H1 (cell line): Measurements from ENCODE around the gene LUZP1. TPM values are rescaled to one million over a fixed set of nuclear protein-coding genes. Genes with fewer than 3 reads are reported as not detected.

ENCODE experiments used
- CTCF ChIA-PET: fragments of 300-600 bp; sonication (Branson Sonifier 250); formaldehyde crosslinking; loops from one replicate; lab custom pipeline; 2021; ENCODE audit not compliant: partially characterized antibody; lab: Charles Lee
- POLR2A ChIA-PET: fragments of 300-600 bp; sonication (Branson Sonifier 250); formaldehyde crosslinking; loops from one replicate; lab custom pipeline; 2021; ENCODE audit warnings: inconsistent platforms; ENCODE audit not compliant: partially characterized antibody; lab: Charles Lee
- DNase-seq, 2 experiments: peaks; one replicate each; pipeline versions ENCODE4 v3.0.0 to v3.0.0-alpha.2; 2010 to 2022; ENCODE audit warnings: low spot score in 2 of 2, low read depth in 1 of 2, mixed read lengths in 1 of 2
- FAIRE-seq: peaks from 2 replicates; lab custom pipeline; 2011; peaks lifted over from hg19 to GRCh38; lab: Jason Lieb, UNC
- H2AFZ ChIP-seq: 2 replicates; pipeline ENCODE4 v1.8.1; 2012; ENCODE audit warnings: low read length, inconsistent platforms
- H2AK5ac ChIP-seq: 2 replicates; pipeline ENCODE4 v1.6.1; 2013; ENCODE audit warnings: low read depth, low read length
- H2BK120ac ChIP-seq: replicated peaks from 2 replicates; pipeline ENCODE3; 2013; ENCODE audit warnings: low read depth, low read length, inconsistent platforms
- H2BK12ac ChIP-seq: 2 replicates; pipeline ENCODE4 v1.6.1; 2013; ENCODE audit warnings: low read depth, low read length
- H2BK15ac ChIP-seq: 2 replicates; pipeline ENCODE4 v1.6.1; 2013; ENCODE audit warnings: low read length
- H2BK20ac ChIP-seq: 2 replicates; pipeline ENCODE4 v1.6.1; 2013; ENCODE audit warnings: low read length
- H2BK5ac ChIP-seq: 2 replicates; pipeline ENCODE4 v1.6.1; 2013; ENCODE audit warnings: low read depth, low read length
- H3K14ac ChIP-seq: 2 replicates; pipeline ENCODE4 v1.6.1; 2013; ENCODE audit warnings: inconsistent platforms; ENCODE audit not compliant: insufficient read length
- H3K18ac ChIP-seq: 2 replicates; pipeline ENCODE4 v1.6.1; 2013; ENCODE audit warnings: low read length; ENCODE audit errors: extremely low read depth
- H3K23ac ChIP-seq: 2 replicates; pipeline ENCODE4 v1.6.1; 2013; ENCODE audit warnings: inconsistent platforms; ENCODE audit not compliant: insufficient read length
- H3K23me2 ChIP-seq: 2 replicates; pipeline ENCODE4 v1.6.1; 2013; ENCODE audit warnings: low read depth, low read length
- H3K27ac ChIP-seq: 2 replicates; pipeline ENCODE4 v1.6.1; 2011; ENCODE audit warnings: low read depth, low read length, inconsistent platforms
- H3K27me3 ChIP-seq, 4 experiments: replicated peaks in 1 of 4; 1 replicate in 1 of 4; 2 replicates in 3 of 4; pipeline versions ENCODE4 v1.6.1 to v1.8.1; 2011 to 2013; ENCODE audit warnings: low read length in 3 of 4, mild to moderate bottlenecking in 3 of 4, inconsistent platforms in 2 of 4, mixed read lengths in 2 of 4, moderate library complexity in 1 of 4; ENCODE audit not compliant: control insufficient read depth in 3 of 4, insufficient read depth in 3 of 4; ENCODE audit errors: extremely low read depth in 1 of 4
- H3K36me3 ChIP-seq, 4 experiments: 2 replicates each; pipeline versions ENCODE4 v1.6.1 to v1.8.1; 2011 to 2013; ENCODE audit warnings: mild to moderate bottlenecking in 4 of 4, low read length in 3 of 4, moderate library complexity in 2 of 4, control low read depth in 1 of 4, inconsistent platforms in 1 of 4; ENCODE audit not compliant: insufficient read depth in 4 of 4, control insufficient read depth in 2 of 4
- H3K4ac ChIP-seq: replicated peaks from 2 replicates; pipeline ENCODE3; 2013; ENCODE audit warnings: low read length, low read depth, mixed read lengths, inconsistent platforms; ENCODE audit not compliant: insufficient read length
- H3K4me1 ChIP-seq, 4 experiments: replicated peaks in 1 of 4; 1 replicate in 1 of 4; 2 replicates in 3 of 4; pipeline versions ENCODE4 v1.6.1 to v1.8.1; 2011 to 2013; ENCODE audit warnings: low read length in 3 of 4, inconsistent platforms in 2 of 4, mixed read lengths in 1 of 4; ENCODE audit not compliant: insufficient read depth in 4 of 4, control insufficient read depth in 3 of 4
- H3K4me2 ChIP-seq, 2 experiments: 2 replicates each; pipeline versions ENCODE4 v1.6.1 to v1.8.1; 2011 to 2013; ENCODE audit warnings: low read depth in 2 of 2, low read length in 2 of 2, control low read depth in 1 of 2, inconsistent platforms in 1 of 2, mild to moderate bottlenecking in 1 of 2; ENCODE audit not compliant: insufficient read depth in 1 of 2
- H3K4me3 ChIP-seq, 4 experiments: fragments of 200-600, 300-600 bp in 1 of 4; sonication (generic), shearing (Covaris generic), sonication (Bioruptor Twin) in 1 of 4; 2 replicates each; pipeline versions ENCODE4 v1.5.1 to v1.8.1; 2011 to 2016; ENCODE audit warnings: low read length in 4 of 4, low read depth in 3 of 4, control low read depth in 2 of 4, inconsistent platforms in 2 of 4, mild to moderate bottlenecking in 2 of 4, mixed read lengths in 1 of 4, moderate library complexity in 1 of 4; ENCODE audit not compliant: insufficient read depth in 2 of 4; ENCODE audit errors: extremely low read depth in 1 of 4
- H3K56ac ChIP-seq: replicated peaks from 2 replicates; pipeline ENCODE3; 2013; ENCODE audit warnings: low read depth, mild to moderate bottlenecking, mixed read lengths, low read length, inconsistent platforms; ENCODE audit not compliant: insufficient read length
- H3K79me1 ChIP-seq: 2 replicates; pipeline ENCODE4 v1.6.1; 2013; ENCODE audit warnings: low read depth, low read length, control low read depth
- H3K79me2 ChIP-seq, 2 experiments: 2 replicates each; pipeline versions ENCODE4 v1.6.1 to v1.8.1; 2012 to 2013; ENCODE audit warnings: low read length in 2 of 2, mild to moderate bottlenecking in 2 of 2, inconsistent platforms in 1 of 2; ENCODE audit not compliant: insufficient read depth in 2 of 2, control insufficient read depth in 1 of 2
- H3K9ac ChIP-seq, 4 experiments: replicated peaks in 1 of 4; 1 replicate in 1 of 4; 2 replicates in 3 of 4; pipeline versions ENCODE4 v1.6.1 to v1.8.1; 2011 to 2013; ENCODE audit warnings: low read depth in 3 of 4, low read length in 3 of 4, control low read depth in 2 of 4, mild to moderate bottlenecking in 2 of 4, moderate library complexity in 2 of 4, inconsistent platforms in 1 of 4; ENCODE audit errors: extremely low read depth in 1 of 4
- H3K9me3 ChIP-seq, 2 experiments: 2 replicates each; pipeline versions ENCODE4 v1.6.1 to v1.8.1; 2012 to 2013; ENCODE audit warnings: mild to moderate bottlenecking in 2 of 2, moderate library complexity in 2 of 2, control low read depth in 1 of 2, inconsistent platforms in 1 of 2, low read depth in 1 of 2, low read length in 1 of 2, mixed read lengths in 1 of 2; ENCODE audit not compliant: insufficient read depth in 2 of 2
- H4K20me1 ChIP-seq, 2 experiments: replicated peaks in 1 of 2; 2 replicates each; pipeline versions ENCODE3 to v1.8.1; 2011 to 2013; ENCODE audit warnings: inconsistent platforms in 2 of 2, low read length in 2 of 2, mild to moderate bottlenecking in 1 of 2; ENCODE audit not compliant: insufficient read depth in 2 of 2, control insufficient read depth in 1 of 2
- H4K5ac ChIP-seq: 2 replicates; pipeline ENCODE4 v1.6.1; 2013; ENCODE audit warnings: low read length, low read depth, mixed read lengths, inconsistent platforms; ENCODE audit not compliant: insufficient read length
- H4K8ac ChIP-seq: 2 replicates; pipeline ENCODE4 v1.8.0; 2013; ENCODE audit warnings: mild to moderate bottlenecking, moderate library complexity, low read length, inconsistent platforms; ENCODE audit not compliant: insufficient read depth; ENCODE audit errors: extremely low read depth
- H4K91ac ChIP-seq: replicated peaks from 2 replicates; pipeline ENCODE3; 2013; ENCODE audit warnings: low read length, mixed read lengths, inconsistent platforms; ENCODE audit not compliant: insufficient read length
- ASH2L ChIP-seq: fragments of 200-600, 300-600 bp; sonication (generic); IDR thresholded peaks from one replicate; pipeline ENCODE4 v1.7.1; 2017; ENCODE audit warnings: low read length
- BCL11A ChIP-seq, 2 experiments: IDR thresholded peaks; one replicate each; pipeline ENCODE4 v1.6.1; 2011; ENCODE audit warnings: low read depth in 2 of 2, low read length in 2 of 2, mild to moderate bottlenecking in 2 of 2
- BRCA1 ChIP-seq: IDR thresholded peaks from 2 replicates; pipeline ENCODE4 v1.6.1; 2012; ENCODE audit warnings: low read depth, low read length, improper control_type of control experiment
- CBX5 ChIP-seq: fragments of 300-800, 300-1000 bp; sonication (generic); IDR thresholded peaks from 2 replicates; pipeline ENCODE4 v1.7.1; 2016; ENCODE audit warnings: antibody characterized with exemption, low read length, low read depth
- HDAC2 ChIP-seq, 2 experiments: fragments of 300-600 bp in 1 of 2; sonication (generic) in 1 of 2; IDR thresholded peaks; 2 replicates each; pipeline ENCODE4 v1.6.1; 2011 to 2012; ENCODE audit warnings: low read depth in 2 of 2, low read length in 2 of 2, mild to moderate bottlenecking in 2 of 2, moderate library complexity in 2 of 2, borderline replicate concordance in 1 of 2, inconsistent platforms in 1 of 2
- JUND ChIP-seq: IDR thresholded peaks from 2 replicates; pipeline ENCODE4 v1.6.1; 2011; ENCODE audit warnings: mild to moderate bottlenecking, improper control_type of control experiment, low read length
- KDM4A ChIP-seq: IDR thresholded peaks from one replicate; pipeline ENCODE4 v1.7.1; 2012; ENCODE audit warnings: low read depth, mild to moderate bottlenecking, moderate library complexity, low read length, inconsistent platforms; ENCODE audit not compliant: severe bottlenecking
- PHF8 ChIP-seq: fragments of 200-600 bp; sonication (generic); conservative IDR thresholded peaks from 2 replicates; pipeline ENCODE4 v1.7.1; 2012; ENCODE audit warnings: low read depth, mild to moderate bottlenecking, inconsistent platforms, low read length, moderate library complexity
- POLR2A ChIP-seq, 2 experiments: IDR thresholded peaks; 1 replicate in 1 of 2; 2 replicates in 1 of 2; pipeline ENCODE4 v1.6.1; 2011; ENCODE audit warnings: low read depth in 2 of 2, low read length in 2 of 2, mild to moderate bottlenecking in 2 of 2; ENCODE audit errors: control extremely low read depth in 1 of 2
- SAP30 ChIP-seq: fragments of 300-600 bp; sonication (generic); IDR thresholded peaks from 2 replicates; pipeline ENCODE4 v1.7.1; 2012; ENCODE audit warnings: low read length, moderate library complexity, mild to moderate bottlenecking, inconsistent platforms; ENCODE audit not compliant: insufficient read depth, insufficient replicate concordance
- SIN3A ChIP-seq, 2 experiments: IDR thresholded peaks in 1 of 2; conservative IDR thresholded peaks in 1 of 2; 2 replicates each; pipeline ENCODE4 v1.6.1; 2011 to 2012; ENCODE audit warnings: low read length in 2 of 2, improper control_type of control experiment in 1 of 2, low read depth in 1 of 2, mild to moderate bottlenecking in 1 of 2
- SIX5 ChIP-seq: IDR thresholded peaks from 2 replicates; pipeline ENCODE4 v1.6.1; 2011; ENCODE audit warnings: mild to moderate bottlenecking, low read depth, low read length
- SP4 ChIP-seq: IDR thresholded peaks from 2 replicates; pipeline ENCODE4 v1.6.1; 2012; ENCODE audit warnings: low read length, inconsistent platforms
- TCF12 ChIP-seq: IDR thresholded peaks from 2 replicates; pipeline ENCODE4 v1.6.1; 2011; ENCODE audit warnings: low read depth, mild to moderate bottlenecking, low read length
- WGBS, 2 experiments: shearing (Covaris generic) in 1 of 2; methylation state at CpG; one replicate each; pipeline versions ENCODE4 v1.1.6 to v1.1.7; 2013 to 2015; ENCODE audit warnings: low lambda C conversion rate in 2 of 2, mixed read lengths in 2 of 2, inconsistent platforms in 1 of 2, low coverage in 1 of 2, missing lambda C conversion rate in 1 of 2; ENCODE audit not compliant: insufficient replicate concordance in 2 of 2, insufficient coverage in 1 of 2, insufficient read length in 1 of 2; ENCODE audit errors: extremely low coverage in 1 of 2, missing lambda C conversion rate in 1 of 2; 5-methylcytosine and 5-hydroxymethylcytosine counted together
- polyA plus RNA-seq, 7 experiments: library from polyadenylated mRNA; depleted of rRNA in 3 of 7; stranded (reverse) in 5 of 7; unstranded in 2 of 7; fragments of >200 nt in 5 of 7; fragments of 200-250 nt in 2 of 7; gene quantifications; 1 replicate in 5 of 7; 2 replicates in 1 of 7; 4 replicates in 1 of 7; pipeline versions ENCODE4 v1.2.1 to v1.2.3, GENCODE V29; 2011 to 2013; ENCODE audit warnings: missing spikeins in 2 of 7, mixed read lengths in 2 of 7
- total RNA-seq: library from RNA; stranded (reverse); fragmentation: NEBNext Ultra II Directional; extraction: Animal tissue kit (Norgen Biotek cat#: 25700); gene quantifications from 2 replicates; pipeline ENCODE4 v1.2.1, GENCODE V29; 2021

Gene LUZP1
- total and polyA plus RNA-seq, 2 of the 8 experiments (the other 6 are each of a cell fraction or from before 2014, with no cell fraction given): 14.0 to 60.5 TPM

GRCh38 chr1:23126801-23127200, 41.9 kb downstream of the LUZP1 start:
- DNase-seq: no peak
- no peak overlapping the region for H2BK12ac ChIP-seq
- H2BK20ac ChIP-seq: no peak overlapping the region
- FAIRE-seq: no peak
- WGBS, 2 experiments: 89% methylated on average over 3 of the region's 3 CpGs; no CpG with 5 or more reads in 1 of the 2 experiments
- H2BK15ac ChIP-seq: no peak overlapping the region
- H3K27ac ChIP-seq: no peak overlapping the region
- no peak overlapping the region for H4K91ac ChIP-seq
- no peaks in the 10 kb centered on the region; the same call in 1 of the 2 replicates for H3K23me2 ChIP-seq
- CTCF ChIA-PET: interaction anchor here (1.0 to 2.4 kb wide), 4 partner anchors 23 to 56 kb away, joined by 3 to 10 read pairs (median 4); no protein-coding TSS in a partner anchor
- no peak overlapping the region for H3K9ac ChIP-seq
- no peak overlapping the region for H4K5ac ChIP-seq
- H4K8ac ChIP-seq: no peak overlapping the region
- no peaks in the 10 kb centered on the region for H3K27me3 ChIP-seq
- no peak overlapping the region for H2BK5ac ChIP-seq
- H3K9me3 ChIP-seq: no peaks in the 10 kb centered on the region
- no peak overlapping the region for H3K18ac ChIP-seq
- H3K4me2 ChIP-seq: no peak overlapping the region
- H3K36me3 ChIP-seq: no peaks in the 10 kb centered on the region
- POLR2A ChIA-PET: interaction anchor here (0.8 to 1.5 kb wide), 2 partner anchors 36 to 218 kb away, joined by 3 read pairs; partner anchors contain the start of gene HNRNPR
- H2BK120ac ChIP-seq: no peak overlapping the region
- H3K4me1 ChIP-seq: peaks cover 0 to 6% (median 0%) of the 10 kb centered on the region in 4 experiments; a peak in 4 of 7 replicates
- peaks cover 8% of the 10 kb centered on the region for H3K79me1 ChIP-seq
- no peak overlapping the region for H3K14ac ChIP-seq
- H3K79me2 ChIP-seq: peaks cover 0 to 86% of the 10 kb centered on the region in 2 experiments; a peak in 3 of 4 replicates
- H3K56ac ChIP-seq: no peak overlapping the region
- no peak overlapping the region for H2AFZ ChIP-seq
- no peak overlapping the region for H3K4ac ChIP-seq
- H2AK5ac ChIP-seq: no peak overlapping the region
- H3K4me3 ChIP-seq: no peak overlapping the region
- no peak overlapping the region for H3K23ac ChIP-seq
- peaks cover 0 to 4% of the 10 kb centered on the region in 2 experiments for H4K20me1 ChIP-seq
- TF ChIP-seq PHF8 (no peak), KDM4A (no peak), JUND (no peak), BRCA1 (no peak), TCF12 (no peak), CBX5 (no peak), SIX5 (no peak), BCL11A (IDR thresholded peaks at IDR 0.05; ENCODE audit: low read depth in 2 of 2, low read length in 2 of 2) (no peak), HDAC2 (IDR thresholded peaks at IDR 0.05; ENCODE audit: borderline replicate concordance in 1 of 2, low read depth in 2 of 2, low read length in 2 of 2) (no peak), SIN3A (conservative IDR thresholded peaks at IDR 0.05 in 1 of 2, IDR thresholded peaks at IDR 0.05 in 1 of 2; ENCODE audit: low read depth in 1 of 2, low read length in 2 of 2) (no peak), ASH2L (no peak), SAP30 (no peak), SP4 (no peak), POLR2A (IDR thresholded peaks at IDR 0.05; ENCODE audit: control extremely low read depth in 1 of 2, low read depth in 2 of 2, low read length in 2 of 2) (no peak)
